K562 (cell line): ENCODE data around the gene DOCK3. TPM values are rescaled to one million over a fixed set of nuclear protein-coding genes. Genes with fewer than 3 reads are reported as not detected.

ENCODE experiments used
- ATAC-seq: fragments of 200-7000 bp; cut with Tn5 transposase; 3 replicates; pipeline ENCODE4 v1.9.1; 2020; ENCODE audit warnings: moderate library complexity
- BruUV-seq: library from RNA; stranded (reverse); fragments of 400-500 nt; replicated peaks from 2 replicates; lab custom pipeline; 2021; lab: Mats Ljungman, UMichigan
- CTCF ChIA-PET: fragments of 300-600 bp; formaldehyde crosslinking; extraction: SDS; loops from one replicate; lab custom pipeline; 2021; ENCODE audit warnings: low intra/inter-chr PET ratio; lab: Yijun Ruan, JAX
- POLR2A ChIA-PET: fragments of 300-600, 350-650 bp; sonication (Branson Sonifier 250); formaldehyde crosslinking; extraction: SDS; loops from one replicate; lab custom pipeline; 2021; ENCODE audit warnings: antibody characterized with exemption, inconsistent platforms; lab: Yijun Ruan, JAX
- DNase-seq, 4 experiments: peaks; one replicate each; pipeline versions ENCODE4 v3.0.0 to v3.0.0-alpha.2; 2011 to 2018; ENCODE audit warnings: low spot score in 3 of 4, mixed read lengths in 3 of 4; ENCODE audit errors: extremely low read depth in 1 of 4
- FAIRE-seq: peaks from 2 replicates; lab custom pipeline; 2011; peaks lifted over from hg19 to GRCh38; lab: Jason Lieb, UNC
- H2AFZ ChIP-seq: 2 replicates; pipeline ENCODE4 v1.6.0; 2011; ENCODE audit warnings: low read depth, low read length, control low read depth, inconsistent platforms
- H3K27ac ChIP-seq: fragments of 200-600 bp; 3 replicates; pipeline ENCODE4 v1.8.0; 2011; ENCODE audit warnings: low read depth, mild to moderate bottlenecking, control low read depth, inconsistent platforms, low read length, moderate library complexity, mixed read lengths; ENCODE audit errors: extremely low read depth
- H3K27me3 ChIP-seq, 2 experiments: fragments of 300-600 bp in 1 of 2; 2 replicates in 1 of 2; 3 replicates in 1 of 2; pipeline versions ENCODE4 v1.6.0 to v1.8.0; 2011; ENCODE audit warnings: inconsistent platforms in 2 of 2, low read length in 2 of 2, mild to moderate bottlenecking in 1 of 2, mixed read lengths in 1 of 2, moderate library complexity in 1 of 2; ENCODE audit not compliant: control insufficient read depth in 2 of 2, insufficient read depth in 2 of 2
- H3K36me3 ChIP-seq: fragments of 300-600 bp; 3 replicates; pipeline ENCODE4 v1.8.0; 2011; ENCODE audit warnings: mild to moderate bottlenecking, low read length, inconsistent platforms; ENCODE audit not compliant: control insufficient read depth, insufficient read depth
- H3K4me1 ChIP-seq, 2 experiments: fragments of 200-600 bp in 1 of 2; replicated peaks in 1 of 2; 2 replicates in 1 of 2; 3 replicates in 1 of 2; pipeline versions ENCODE4 v1.5.1 to v1.8.0; 2011; ENCODE audit warnings: inconsistent platforms in 2 of 2, low read length in 2 of 2, mild to moderate bottlenecking in 1 of 2, mixed read lengths in 1 of 2, moderate library complexity in 1 of 2; ENCODE audit not compliant: control insufficient read depth in 2 of 2, insufficient read depth in 2 of 2
- H3K4me2 ChIP-seq: 2 replicates; pipeline ENCODE4 v1.6.1; 2011; ENCODE audit warnings: low read length, control low read depth, inconsistent platforms, mixed read lengths; ENCODE audit not compliant: insufficient read depth
- H3K4me3 ChIP-seq: fragments of 200-600 bp; sonication (generic), shearing (Covaris generic); 2 replicates; pipeline ENCODE4 v1.5.1; 2016; ENCODE audit warnings: control low read depth, inconsistent platforms
- H3K79me2 ChIP-seq: fragments of 200-600 bp; 3 replicates; pipeline ENCODE4 v1.8.0; 2011; ENCODE audit warnings: low read length, inconsistent platforms; ENCODE audit not compliant: control insufficient read depth, insufficient read depth
- H3K9ac ChIP-seq, 2 experiments: 2 replicates each; pipeline versions ENCODE4 v1.6.0 to v1.6.1; 2011; ENCODE audit warnings: low read depth in 2 of 2, low read length in 2 of 2, control low read depth in 1 of 2, inconsistent platforms in 1 of 2, mild to moderate bottlenecking in 1 of 2, mixed read lengths in 1 of 2; ENCODE audit not compliant: insufficient read depth in 1 of 2
- H3K9me1 ChIP-seq: one replicate; pipeline ENCODE4 v1.6.0; 2011; ENCODE audit warnings: inconsistent platforms, mild to moderate bottlenecking, low read length, moderate library complexity; ENCODE audit not compliant: control insufficient read depth, insufficient read depth
- H3K9me3 ChIP-seq: replicated peaks from 2 replicates; pipeline ENCODE4 v1.5.1; 2011; ENCODE audit warnings: low read depth, low read length, inconsistent platforms; ENCODE audit not compliant: control insufficient read depth, insufficient read depth
- H4K20me1 ChIP-seq: replicated peaks from 2 replicates; pipeline ENCODE4 v1.6.1; 2011; ENCODE audit warnings: low read length, inconsistent platforms, mixed read lengths; ENCODE audit not compliant: control insufficient read depth, insufficient read depth
- CC2D1A ChIP-seq: fragments of 450-650 bp; IDR thresholded peaks from 2 replicates; pipeline ENCODE4 v1.6.1; 2017; ENCODE audit warnings: mild to moderate bottlenecking
- ETV1 ChIP-seq: fragments of 450-650 bp; conservative IDR thresholded peaks from 2 replicates; pipeline ENCODE4 v1.6.1; 2016; ENCODE audit warnings: missing genetic modification characterization, control low read depth, low read depth, missing compliant biosample characterization
- NFATC3 ChIP-seq: fragments of 450-650 bp; IDR thresholded peaks from 2 replicates; pipeline ENCODE4 v1.6.1; 2017; ENCODE audit warnings: mild to moderate bottlenecking
- STAG1 ChIP-seq: sonication (generic); formaldehyde crosslinking; IDR thresholded peaks from 2 replicates; pipeline ENCODE4 v1.5.0; 2020; ENCODE audit warnings: missing genetic modification reagents, borderline replicate concordance
- TCF15 ChIP-seq: fragments of 250-450 bp; sonication (Bioruptor Pico); IDR thresholded peaks from 2 replicates; pipeline ENCODE4 v1.8.0; 2022; ENCODE audit warnings: moderate library complexity, mild to moderate bottlenecking, inconsistent platforms
- TSC22D4 ChIP-seq: fragments of 450-650 bp; IDR thresholded peaks from 2 replicates; pipeline ENCODE4 v1.6.1; 2016; ENCODE audit warnings: missing genetic modification characterization, missing biosample characterization, control low read depth
- ZBTB43 ChIP-seq: sonication (generic); formaldehyde crosslinking; IDR thresholded peaks from 2 replicates; pipeline ENCODE4 v1.8.0; 2023; ENCODE audit warnings: mild to moderate bottlenecking, missing genetic modification reagents
- ZC3H4 ChIP-seq: sonication (generic); formaldehyde crosslinking; IDR thresholded peaks from 2 replicates; pipeline ENCODE4 v1.9.0; 2021; ENCODE audit warnings: missing genetic modification reagents, borderline replicate concordance
- ZNF3 ChIP-seq: fragments of 250-450 bp; sonication (Bioruptor Pico); IDR thresholded peaks from 2 replicates; pipeline ENCODE4 v1.5.0; 2021; ENCODE audit warnings: mild to moderate bottlenecking, moderate library complexity
- ZNF324 ChIP-seq: fragments of 250-450 bp; sonication (Bioruptor Pico); IDR thresholded peaks from 2 replicates; pipeline ENCODE4 v1.4.0; 2020; ENCODE audit warnings: mild to moderate bottlenecking
- ZNF347 ChIP-seq: fragments of 450-650 bp; formaldehyde crosslinking; IDR thresholded peaks from 2 replicates; pipeline ENCODE4 v1.4.0; 2020; ENCODE audit warnings: low read depth, mild to moderate bottlenecking, moderate library complexity
- WGBS: fragments of 100-300 bp; shearing (Covaris generic); methylation state at CpG from one replicate; pipeline ENCODE4 v1.1.6; 2016; ENCODE audit warnings: low coverage, mixed read lengths; ENCODE audit not compliant: insufficient coverage; ENCODE audit errors: missing lambda C conversion rate; 5-methylcytosine and 5-hydroxymethylcytosine counted together
- in situ Hi-C: fragments of 300-500 bp; cut with MboI; formaldehyde crosslinking; loops from 4 replicates; pipeline ENCODE4 v1.15.0; 2018; ENCODE audit warnings: inconsistent platforms, mixed read lengths
- intact Hi-C: fragments of 100-400 bp; cut with micrococcal nuclease; formaldehyde crosslinking; loops from 2 replicates; pipeline ENCODE4 v1.14.2; 2022
- polyA plus RNA-seq, 8 experiments: library from polyadenylated mRNA; depleted of rRNA in 4 of 8; stranded (reverse) in 5 of 8; unstranded in 3 of 8; fragments of >200 nt; fragmentation: Nextera tagmentation in 2 of 8; fragmentation: Illumina TruSeq in 1 of 8; extraction: Ambion mirVana in 2 of 8; extraction: Trizol in 1 of 8; gene quantifications; 2 replicates each; pipeline versions ENCODE4 v1.2.1 to v1.2.3, GENCODE V29; 2011 to 2014; ENCODE audit warnings: inconsistent platforms in 1 of 8, missing spikeins in 1 of 8
- total RNA-seq, 7 experiments: library from RNA; depleted of rRNA in 6 of 7; stranded (reverse); fragments of >200 nt in 6 of 7; fragmentation: Illumina TruSeq in 2 of 7; extraction: Trizol in 2 of 7; gene quantifications; 2 replicates each; pipeline versions ENCODE4 v1.2.1 to v1.2.3, GENCODE V29; 2011 to 2021; ENCODE audit warnings: low replicate concordance in 1 of 7

DOCK3 gene
- total and polyA plus RNA-seq, 9 of the 15 experiments (the other 6 are each of a cell fraction or from before 2014, with no cell fraction given) = under 0.01 to 0.03 (median 0.01) TPM; not detected in 4

- intact Hi-C loops (no loop called here), in situ Hi-C loops (no loop called here)
- no peaks in the 10 kb centered on the region; a peak in 1 of 5 replicates for H3K27me3 ChIP-seq
- H3K27ac ChIP-seq = no peak overlapping the region
- ChIA-PET POLR2A (interaction anchor here (0.6 kb wide), 1 partner anchor 840 kb away, joined by 3 read pairs; no protein-coding TSS in a partner anchor), CTCF (no interaction called here)
- TF ChIP-seq TSC22D4 (tag) (no peak), ZC3H4 (CRISPR knock-in tag) (no peak), ETV1 (tag) (no peak), ZNF324 (CRISPR knock-in tag) (no peak), ZNF347 (CRISPR knock-in tag) (no peak), CC2D1A (no peak), ZNF3 (no peak), STAG1 (CRISPR knock-in tag) (no peak), TCF15 (no peak), ZBTB43 (CRISPR knock-in tag) (no peak), NFATC3 (no peak)
- BruUV-seq = no TSS peak
- no peak overlapping the region for H3K9ac ChIP-seq
- H3K9me1 ChIP-seq = no peaks in the 10 kb centered on the region
- no peaks in the 10 kb centered on the region; a peak in 1 of 5 replicates for H3K4me1 ChIP-seq
- no peaks in the 10 kb centered on the region for H4K20me1 ChIP-seq
- H2AFZ ChIP-seq = no peak overlapping the region
- ATAC-seq (no peak), FAIRE-seq (no peak), DNase-seq (no peak)
- no peak overlapping the region for H3K4me2 ChIP-seq
- H3K4me3 ChIP-seq = no peak overlapping the region
- no peaks in the 10 kb centered on the region for H3K36me3 ChIP-seq
- H3K9me3 ChIP-seq = no peaks in the 10 kb centered on the region
- no CpG with 5 or more reads among the region's 1 CpG for WGBS
- H3K79me2 ChIP-seq = no peaks in the 10 kb centered on the region
Measured at GRCh38 chr3:51350751-51351150, 676.0 kb downstream of the DOCK3 start.
